GM12878 (cell line): ENCODE measurements around the gene ANO6. TPM values are rescaled to one million over a fixed set of nuclear protein-coding genes. Genes with fewer than 3 reads are reported as not detected.

Experiments
- ATAC-seq: fragments of 200-7000 bp; cut with Tn5 transposase; 3 replicates; pipeline ENCODE4 v1.9.1; 2020; ENCODE audit warnings: mild to moderate bottlenecking, moderate library complexity
- BruUV-seq: library from RNA; stranded (reverse); fragments of 400-500 nt; replicated peaks from 2 replicates; lab custom pipeline; 2021; lab: Mats Ljungman, UMichigan
- CTCF ChIA-PET: fragments of 300-600 bp; sonication (Branson Sonifier 250); formaldehyde crosslinking; extraction: SDS; loops from one replicate; lab custom pipeline; 2021; ENCODE audit warnings: inconsistent platforms; lab: Yijun Ruan, JAX
- POLR2A ChIA-PET: fragments of 350-600 bp; formaldehyde crosslinking; extraction: SDS; loops from one replicate; lab custom pipeline; 2021; ENCODE audit warnings: inconsistent platforms; lab: Charles Lee
- RAD21 ChIA-PET: fragments of 300-600 bp; sonication (Branson Sonifier 250); formaldehyde crosslinking; loops from one replicate; lab custom pipeline; 2023; ENCODE audit warnings: antibody characterized with exemption; ENCODE audit not compliant: unreplicated experiment; lab: Charles Lee
- SMC1A ChIA-PET: fragments of 300-600 bp; sonication (Branson Sonifier 250); formaldehyde crosslinking; loops from one replicate; lab custom pipeline; 2023; ENCODE audit not compliant: unreplicated experiment, uncharacterized antibody; lab: Charles Lee
- DNase-seq: peaks from one replicate; pipeline ENCODE4 v3.0.0-alpha.2; 2011; ENCODE audit warnings: low read depth, low spot score
- FAIRE-seq: peaks from 3 replicates; lab custom pipeline; 2011; peaks lifted over from hg19 to GRCh38; lab: Jason Lieb, UNC
- H2AFZ ChIP-seq: 2 replicates; pipeline ENCODE4 v1.6.0; 2011; ENCODE audit warnings: low read depth, low read length, control low read depth; ENCODE audit not compliant: control insufficient read depth
- H3K27ac ChIP-seq: 2 replicates; pipeline ENCODE4 v1.5.1; 2011; ENCODE audit warnings: control low read depth; ENCODE audit not compliant: control insufficient read depth, insufficient read depth
- H3K27me3 ChIP-seq, 2 experiments: replicated peaks in 1 of 2; 2 replicates each; pipeline versions ENCODE4 v1.6.0 to v1.6.1; 2011; ENCODE audit warnings: low read length in 1 of 2; ENCODE audit not compliant: control insufficient read depth in 2 of 2, insufficient read depth in 2 of 2
- H3K36me3 ChIP-seq, 2 experiments: 2 replicates each; pipeline ENCODE4 v1.5.1; 2011; ENCODE audit warnings: low read length in 1 of 2; ENCODE audit not compliant: control insufficient read depth in 2 of 2, insufficient read depth in 2 of 2
- H3K4me1 ChIP-seq: 2 replicates; pipeline ENCODE4 v1.6.1; 2011; ENCODE audit warnings: mild to moderate bottlenecking, low read length, moderate library complexity, mixed read lengths; ENCODE audit not compliant: control insufficient read depth, insufficient read depth
- H3K4me2 ChIP-seq: 2 replicates; pipeline ENCODE4 v1.6.0; 2011; ENCODE audit warnings: control low read depth; ENCODE audit not compliant: control insufficient read depth, insufficient read depth
- H3K4me3 ChIP-seq: fragments of 200-600 bp; sonication (generic); 2 replicates; pipeline ENCODE4 v1.5.1; 2016
- H3K79me2 ChIP-seq: 2 replicates; pipeline ENCODE4 v1.6.0; 2011; ENCODE audit warnings: low read length; ENCODE audit not compliant: control insufficient read depth, insufficient read depth
- H3K9ac ChIP-seq: 2 replicates; pipeline ENCODE4 v1.8.0; 2011; ENCODE audit warnings: low read length, control low read depth, mixed read lengths; ENCODE audit not compliant: control insufficient read depth, insufficient read depth
- H3K9me3 ChIP-seq: replicated peaks from 3 replicates; pipeline ENCODE4 v1.5.1; 2011; ENCODE audit warnings: mild to moderate bottlenecking, low read length; ENCODE audit not compliant: control insufficient read depth, insufficient read depth
- H4K20me1 ChIP-seq: 2 replicates; pipeline ENCODE4 v1.6.0; 2011; ENCODE audit not compliant: control insufficient read depth, insufficient read depth
- CHD2 ChIP-seq: IDR thresholded peaks from 2 replicates; pipeline ENCODE4 v1.6.1; 2011; ENCODE audit warnings: low read depth, low read length, improper control_type of control experiment, borderline replicate concordance
- CREM ChIP-seq: IDR thresholded peaks from 2 replicates; pipeline ENCODE4 v1.6.1; 2014; ENCODE audit warnings: antibody characterized with exemption, low read depth
- HCFC1 ChIP-seq: fragments of 150-350 bp; IDR thresholded peaks from 2 replicates; pipeline ENCODE4 v1.6.1; 2014; ENCODE audit warnings: low read length
- MYB ChIP-seq: fragments of 150-350 bp; IDR thresholded peaks from 2 replicates; pipeline ENCODE4 v1.6.1; 2014; ENCODE audit warnings: mild to moderate bottlenecking, low read depth, low read length, borderline replicate concordance
- NR2F1 ChIP-seq: fragments of 450-650 bp; conservative IDR thresholded peaks from 2 replicates; pipeline ENCODE4 v1.6.1; 2017; ENCODE audit warnings: mild to moderate bottlenecking
- PAX8 ChIP-seq: fragments of 450-650 bp; IDR thresholded peaks from 2 replicates; pipeline ENCODE4 v1.6.1; 2017; ENCODE audit warnings: mild to moderate bottlenecking, moderate library complexity
- RUNX3 ChIP-seq: IDR thresholded peaks from 2 replicates; pipeline ENCODE4 v1.6.1; 2012; ENCODE audit warnings: low read length, inconsistent platforms
- SIN3A ChIP-seq: IDR thresholded peaks from 2 replicates; pipeline ENCODE4 v1.6.1; 2012; ENCODE audit warnings: low read depth, low read length, improper control_type of control experiment
- SPI1 ChIP-seq: IDR thresholded peaks from 2 replicates; pipeline ENCODE4 v1.6.1; 2011; ENCODE audit warnings: low read depth, mild to moderate bottlenecking, low read length, moderate library complexity, borderline replicate concordance; ENCODE audit not compliant: insufficient read depth
- WGBS: methylation state at CpG from one replicate; pipeline ENCODE4 v1.1.6; 2016; ENCODE audit warnings: low lambda C conversion rate; ENCODE audit not compliant: insufficient replicate concordance, insufficient coverage; ENCODE audit errors: missing lambda C conversion rate; 5-methylcytosine and 5-hydroxymethylcytosine counted together
- in situ Hi-C: fragments of 300-500 bp; cut with MboI; formaldehyde crosslinking; loops from 9 replicates; pipeline ENCODE4 v1.14.3; 2018; ENCODE audit warnings: mixed read lengths
- intact Hi-C: fragments of 100-400 bp; cut with micrococcal nuclease; formaldehyde crosslinking; loops from one replicate; pipeline ENCODE4 v1.14.2; 2022; ENCODE audit not compliant: unreplicated experiment
- polyA plus RNA-seq, 11 experiments: library from polyadenylated mRNA; depleted of rRNA in 4 of 11; unstranded in 6 of 11; stranded (reverse) in 5 of 11; fragments of >200 nt; fragmentation: Nextera tagmentation in 4 of 11; fragmentation: Illumina TruSeq in 1 of 11; extraction: Ambion mirVana in 4 of 11; extraction: Trizol in 1 of 11; gene quantifications; 1 replicate in 1 of 11; 2 replicates in 10 of 11; pipeline versions ENCODE4 v1.2.1 to v1.2.3, GENCODE V29; 2011 to 2016; ENCODE audit warnings: inconsistent platforms in 2 of 11, missing spikeins in 2 of 11, low read depth in 1 of 11
- total RNA-seq, 4 experiments: library from RNA; depleted of rRNA in 3 of 4; stranded (reverse); fragments of >200 nt in 3 of 4; fragmentation: Illumina TruSeq in 1 of 4; extraction: Trizol in 1 of 4; gene quantifications; 2 replicates each; pipeline versions ENCODE4 v1.2.1 to v1.2.3, GENCODE V29; 2013 to 2021
- TF ChIP-seq, protein P1 (sequence below): fragments of 450-650 bp; formaldehyde crosslinking; IDR thresholded peaks from 2 replicates; pipeline ENCODE4 v1.4.0; 2022; ENCODE audit warnings: mild to moderate bottlenecking, moderate library complexity
- TF ChIP-seq, protein P2 (sequence below): fragments of 450-650 bp; IDR thresholded peaks from 2 replicates; pipeline ENCODE4 v1.6.1; 2017; ENCODE audit warnings: mild to moderate bottlenecking

Gene ANO6
- total and polyA plus RNA-seq, 10 of the 15 experiments (the other 5 are each of a cell fraction or from before 2014, with no cell fraction given) = 4.6 to 30.3 (median 26.0) TPM

DNA sequence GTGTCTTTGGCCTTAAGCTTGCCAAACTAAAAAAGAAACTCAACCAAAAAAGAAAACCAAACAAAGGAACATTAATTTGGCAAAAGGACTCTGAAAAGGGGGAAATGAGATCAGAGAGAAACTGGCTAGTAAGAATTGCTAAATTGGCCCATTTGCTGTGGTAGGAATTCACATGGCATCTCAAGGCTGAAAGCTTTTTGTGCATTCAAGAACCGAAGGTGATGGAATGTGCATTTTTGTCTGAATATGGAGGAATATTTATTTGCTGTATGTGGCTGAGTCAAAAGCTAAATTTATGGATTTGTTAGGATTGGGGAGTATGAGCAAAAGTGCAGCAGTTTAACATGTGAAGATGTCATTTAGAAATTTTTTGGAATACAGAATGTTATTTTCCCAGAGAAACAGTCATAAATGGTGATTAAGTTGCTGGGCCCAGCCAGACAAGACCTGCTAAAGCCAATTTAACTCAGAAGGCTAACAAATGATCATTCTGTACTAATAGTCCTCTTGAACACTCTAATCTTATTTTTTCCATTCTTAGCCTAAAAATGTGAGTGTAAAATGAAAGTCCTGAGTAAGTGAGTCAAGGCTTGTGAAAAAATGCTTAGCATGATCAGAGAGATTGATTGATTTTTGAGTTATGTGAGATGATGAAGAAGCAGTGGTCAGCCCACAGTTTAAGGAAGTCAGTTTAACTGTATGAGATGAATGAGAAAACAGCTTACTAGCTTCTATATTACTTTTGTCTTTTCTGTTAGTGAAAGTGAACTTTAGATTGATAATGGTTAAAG is 94.1 kb downstream of the ANO6 start:
- H3K27ac ChIP-seq = no peak overlapping the region
- H3K79me2 ChIP-seq = no peaks in the 10 kb centered on the region
- SMC1A ChIA-PET = interaction anchor here (1.3 to 1.7 kb wide), 2 partner anchors 9 to 55 kb away, joined by 3 to 7 read pairs; no protein-coding TSS in a partner anchor
- no peaks in the 10 kb centered on the region for H3K4me1 ChIP-seq
- ATAC-seq = peak; percentile 46
- H3K9ac ChIP-seq = no peak overlapping the region
- no peak for FAIRE-seq
- intact Hi-C loops = no loop called here
- RAD21 ChIA-PET = interaction anchor here (1.1 to 1.6 kb wide), 2 partner anchors 15 to 17 kb away, joined by 3 to 4 read pairs; no protein-coding TSS in a partner anchor
- peaks cover 0 to 6% of the 10 kb centered on the region in 2 experiments; a peak in 1 of 4 replicates for H3K36me3 ChIP-seq
- H3K9me3 ChIP-seq = no peaks in the 10 kb centered on the region; the same call in 2 of the 3 replicates
- H3K4me3 ChIP-seq = no peak overlapping the region
- DNase-seq = no peak
- POLR2A ChIA-PET = no interaction called here
- no TSS peak for BruUV-seq
- in situ Hi-C loops = no loop called here
- H2AFZ ChIP-seq = no peak overlapping the region
- CTCF ChIA-PET = interaction anchor here (0.6 to 1.9 kb wide), 4 partner anchors 20 to 234 kb away, joined by 3 to 5 read pairs (median 4); no protein-coding TSS in a partner anchor
- no peak overlapping the region for H3K4me2 ChIP-seq
- no peaks in the 10 kb centered on the region for H3K27me3 ChIP-seq
- no peaks in the 10 kb centered on the region for H4K20me1 ChIP-seq
- TF ChIP-seq CREM = no peak
- TF ChIP-seq SPI1 = peak; percentile 33; the same call in 1 of the 2 replicates
- WGBS = 100% methylated on average over 1 of the region's 1 CpG

DNA sequence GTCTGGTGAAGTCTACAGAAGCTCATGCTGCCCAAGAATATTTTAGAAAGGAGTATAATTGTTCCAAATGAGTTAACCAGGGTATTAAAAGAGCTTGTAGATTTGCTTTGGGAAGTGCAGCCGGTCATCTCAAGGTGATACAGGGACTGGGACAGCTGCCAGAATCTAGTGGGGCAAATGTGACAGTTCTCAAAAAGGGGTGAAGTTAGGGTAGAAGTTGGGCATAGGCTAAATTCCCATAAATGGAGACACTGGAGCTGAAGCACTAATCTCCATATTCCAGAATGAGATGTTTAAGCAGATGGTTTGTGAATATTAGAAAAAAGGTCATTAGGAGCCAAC is 94.7 kb downstream of the ANO6 start:
- H3K27me3 ChIP-seq = no peaks in the 10 kb centered on the region
- ChIA-PET CTCF (interaction anchor here (0.6 to 1.9 kb wide), 5 partner anchors 20 to 233 kb away, joined by 3 to 5 read pairs (median 3); partner anchors contain the start of gene ANO6), RAD21 (interaction anchor here (1.1 to 1.6 kb wide), 2 partner anchors 14 to 16 kb away, joined by 3 to 4 read pairs; no protein-coding TSS in a partner anchor), SMC1A (interaction anchor here (0.8 to 1.7 kb wide), 3 partner anchors 10 to 58 kb away, joined by 3 to 7 read pairs (median 3); no protein-coding TSS in a partner anchor), POLR2A (no interaction called here)
- in situ Hi-C loops = no loop called here
- no peak overlapping the region for H3K9ac ChIP-seq
- intact Hi-C loops = no loop called here
- no peaks in the 10 kb centered on the region; the same call in 2 of the 3 replicates for H3K9me3 ChIP-seq
- no peak overlapping the region for H3K4me2 ChIP-seq
- H2AFZ ChIP-seq = no peak overlapping the region
- WGBS = 100% methylated on average over 1 of the region's 1 CpG
- H3K27ac ChIP-seq = no peak overlapping the region
- no peaks in the 10 kb centered on the region for H3K4me1 ChIP-seq
- BruUV-seq = no TSS peak
- H4K20me1 ChIP-seq = no peaks in the 10 kb centered on the region
- ATAC-seq = no peak
- no peak for DNase-seq
- peaks cover 0 to 6% of the 10 kb centered on the region in 2 experiments; a peak in 1 of 4 replicates for H3K36me3 ChIP-seq
- no peak for FAIRE-seq
- H3K79me2 ChIP-seq = no peaks in the 10 kb centered on the region
- no peak overlapping the region for H3K4me3 ChIP-seq
- TF ChIP-seq, protein P1, sequence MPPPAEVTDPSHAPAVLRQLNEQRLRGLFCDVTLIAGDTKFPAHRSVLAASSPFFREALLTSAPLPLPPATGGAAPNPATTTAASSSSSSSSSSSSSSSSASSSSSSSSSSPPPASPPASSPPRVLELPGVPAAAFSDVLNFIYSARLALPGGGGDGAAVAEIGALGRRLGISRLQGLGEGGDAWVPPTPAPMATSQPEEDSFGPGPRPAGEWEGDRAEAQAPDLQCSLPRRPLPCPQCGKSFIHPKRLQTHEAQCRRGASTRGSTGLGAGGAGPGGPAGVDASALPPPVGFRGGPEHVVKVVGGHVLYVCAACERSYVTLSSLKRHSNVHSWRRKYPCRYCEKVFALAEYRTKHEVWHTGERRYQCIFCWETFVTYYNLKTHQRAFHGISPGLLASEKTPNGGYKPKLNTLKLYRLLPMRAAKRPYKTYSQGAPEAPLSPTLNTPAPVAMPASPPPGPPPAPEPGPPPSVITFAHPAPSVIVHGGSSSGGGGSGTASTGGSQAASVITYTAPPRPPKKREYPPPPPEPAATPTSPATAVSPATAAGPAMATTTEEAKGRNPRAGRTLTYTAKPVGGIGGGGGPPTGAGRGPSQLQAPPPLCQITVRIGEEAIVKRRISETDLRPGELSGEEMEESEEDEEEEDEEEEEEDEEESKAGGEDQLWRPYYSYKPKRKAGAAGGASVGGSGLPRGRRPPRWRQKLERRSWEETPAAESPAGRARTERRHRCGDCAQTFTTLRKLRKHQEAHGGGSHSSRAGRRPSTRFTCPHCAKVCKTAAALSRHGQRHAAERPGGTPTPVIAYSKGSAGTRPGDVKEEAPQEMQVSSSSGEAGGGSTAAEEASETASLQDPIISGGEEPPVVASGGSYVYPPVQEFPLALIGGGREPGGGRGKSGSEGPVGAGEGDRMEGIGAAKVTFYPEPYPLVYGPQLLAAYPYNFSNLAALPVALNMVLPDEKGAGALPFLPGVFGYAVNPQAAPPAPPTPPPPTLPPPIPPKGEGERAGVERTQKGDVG (CRISPR knock-in tag) = no peak
- TF ChIP-seq HCFC1 (no peak), CHD2 (no peak), SIN3A (no peak), PAX8 (no peak), RUNX3 (no peak), NR2F1 (no peak), MYB (no peak)
- TF ChIP-seq, protein P2, sequence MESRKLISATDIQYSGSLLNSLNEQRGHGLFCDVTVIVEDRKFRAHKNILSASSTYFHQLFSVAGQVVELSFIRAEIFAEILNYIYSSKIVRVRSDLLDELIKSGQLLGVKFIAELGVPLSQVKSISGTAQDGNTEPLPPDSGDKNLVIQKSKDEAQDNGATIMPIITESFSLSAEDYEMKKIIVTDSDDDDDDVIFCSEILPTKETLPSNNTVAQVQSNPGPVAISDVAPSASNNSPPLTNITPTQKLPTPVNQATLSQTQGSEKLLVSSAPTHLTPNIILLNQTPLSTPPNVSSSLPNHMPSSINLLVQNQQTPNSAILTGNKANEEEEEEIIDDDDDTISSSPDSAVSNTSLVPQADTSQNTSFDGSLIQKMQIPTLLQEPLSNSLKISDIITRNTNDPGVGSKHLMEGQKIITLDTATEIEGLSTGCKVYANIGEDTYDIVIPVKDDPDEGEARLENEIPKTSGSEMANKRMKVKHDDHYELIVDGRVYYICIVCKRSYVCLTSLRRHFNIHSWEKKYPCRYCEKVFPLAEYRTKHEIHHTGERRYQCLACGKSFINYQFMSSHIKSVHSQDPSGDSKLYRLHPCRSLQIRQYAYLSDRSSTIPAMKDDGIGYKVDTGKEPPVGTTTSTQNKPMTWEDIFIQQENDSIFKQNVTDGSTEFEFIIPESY = no peak
